OCI-LY7 (cell line): ENCODE results near the gene RPL10. TPM values are rescaled to one million over a fixed set of nuclear protein-coding genes. Genes with fewer than 3 reads are reported as not detected.
A peak's percentile ranks its signal among the peaks of the same experiment; 100 is the strongest.

Source experiments
- BruUV-seq: library from RNA; stranded (reverse); fragments of 400-500 nt; replicated peaks from 2 replicates; lab custom pipeline; 2021; lab: Mats Ljungman, UMichigan
- CTCF ChIA-PET: fragments of 300-600 bp; sonication (Branson Sonifier 250); formaldehyde crosslinking; loops from one replicate; lab custom pipeline; 2022; ENCODE audit warnings: antibody characterized with exemption; ENCODE audit not compliant: unreplicated experiment; lab: Charles Lee
- POLR2A ChIA-PET: fragments of 300-600 bp; sonication (Branson Sonifier 250); formaldehyde crosslinking; loops from one replicate; lab custom pipeline; 2022; ENCODE audit warnings: antibody characterized with exemption; lab: Charles Lee
- DNase-seq: peaks from one replicate; pipeline ENCODE4 v3.0.0-alpha.2; 2015; ENCODE audit warnings: low spot score
- H2AFZ ChIP-seq: fragments of 200-600 bp; sonication (generic), shearing (Covaris generic); 2 replicates; pipeline ENCODE4 v1.6.1; 2014; ENCODE audit warnings: mild to moderate bottlenecking, antibody characterized with exemption, low read length, moderate library complexity
- H3K27ac ChIP-seq: fragments of 200-600 bp; sonication (generic); 2 replicates; pipeline ENCODE4 v1.5.1; 2014; ENCODE audit warnings: mixed run types, low read depth, mild to moderate bottlenecking, moderate library complexity, low read length, inconsistent platforms; ENCODE audit not compliant: poor library complexity, severe bottlenecking
- H3K36me3 ChIP-seq: fragments of 200-600 bp; sonication (generic); 2 replicates; pipeline ENCODE4 v1.6.1; 2014; ENCODE audit warnings: mild to moderate bottlenecking, antibody characterized with exemption, low read length, moderate library complexity, mixed read lengths; ENCODE audit not compliant: insufficient read depth
- H3K4me1 ChIP-seq: fragments of 200-600 bp; sonication (generic); 2 replicates; pipeline ENCODE4 v1.5.1; 2014; ENCODE audit warnings: mild to moderate bottlenecking, low read length; ENCODE audit not compliant: insufficient read depth, poor library complexity, severe bottlenecking
- H3K4me2 ChIP-seq: fragments of 200-600 bp; sonication (generic); 2 replicates; pipeline ENCODE4 v1.6.1; 2014; ENCODE audit warnings: mild to moderate bottlenecking, low read length
- H3K4me3 ChIP-seq: fragments of 200-600 bp; sonication (generic); 2 replicates; pipeline ENCODE4 v1.5.1; 2014; ENCODE audit warnings: mild to moderate bottlenecking, low read depth, low read length; ENCODE audit not compliant: poor library complexity, severe bottlenecking
- H3K79me2 ChIP-seq: fragments of 200-600 bp; sonication (generic); 2 replicates; pipeline ENCODE4 v1.6.1; 2016; ENCODE audit warnings: low read depth, mild to moderate bottlenecking, low read length, moderate library complexity, mixed read lengths; ENCODE audit not compliant: insufficient read depth
- H3K9me2 ChIP-seq: fragments of 200-600 bp; sonication (generic); 2 replicates; pipeline ENCODE4 v1.6.1; 2016; ENCODE audit warnings: mild to moderate bottlenecking, low read length, mixed read lengths; ENCODE audit not compliant: insufficient read depth
- H3K9me3 ChIP-seq: fragments of 200-600 bp; sonication (generic); 2 replicates; pipeline ENCODE4 v1.6.1; 2014; ENCODE audit warnings: mild to moderate bottlenecking, mixed run types, low read length, mixed read lengths
- H4K20me1 ChIP-seq: fragments of 200-600 bp; sonication (generic); 2 replicates; pipeline ENCODE4 v1.6.1; 2014; ENCODE audit warnings: mild to moderate bottlenecking, antibody characterized with exemption, low read length, moderate library complexity, mixed read lengths; ENCODE audit not compliant: insufficient read depth
- CTCF ChIP-seq: fragments of 200-600 bp; sonication (generic); conservative IDR thresholded peaks from 2 replicates; pipeline ENCODE4 v1.5.1; 2014; ENCODE audit warnings: mild to moderate bottlenecking, antibody characterized with exemption, low read length, moderate library complexity, mixed read lengths
- EZH2phosphoT487 ChIP-seq: fragments of 200-600 bp; sonication (generic); IDR thresholded peaks from 2 replicates; pipeline ENCODE4 v1.6.1; 2018; ENCODE audit warnings: low read depth, borderline replicate concordance, mild to moderate bottlenecking, mixed run types, antibody characterized with exemption, low read length, moderate library complexity, mixed read lengths
- intact Hi-C: fragments of 100-400 bp; cut with micrococcal nuclease; formaldehyde crosslinking; loops from one replicate; pipeline ENCODE4 v1.10.0; 2022; ENCODE audit not compliant: unreplicated experiment
- total RNA-seq, 2 experiments: library from RNA; depleted of rRNA in 1 of 2; stranded (reverse); fragments of >200 nt in 1 of 2; shearing (Covaris generic) in 1 of 2; gene quantifications; 2 replicates each; pipeline ENCODE4 v1.2.3, GENCODE V29; 2014 to 2022

The RPL10 gene
- total RNA-seq, 2 experiments from 2014 or later: 2,447 to 4,261 TPM

- H3K4me2 ChIP-seq: peak within 1 kb of the TSS; percentile 60
- no peak for TF ChIP-seq CTCF
- no peak for TF ChIP-seq EZH2phosphoT487
- H3K36me3 ChIP-seq: peaks cover 9% of the 10 kb centered on the region; the same call in 1 of the 2 replicates
- ChIA-PET POLR2A (no interaction called here), CTCF (no interaction called here)
- intact Hi-C loops: no loop called here
- no peak for DNase-seq
- peak within 1 kb of the TSS; percentile 36; the same call in 1 of the 2 replicates for H2AFZ ChIP-seq
- H4K20me1 ChIP-seq: no peaks in the 10 kb centered on the region
- no peaks in the 10 kb centered on the region for H3K9me2 ChIP-seq
- H3K79me2 ChIP-seq: no peaks in the 10 kb centered on the region
- H3K9me3 ChIP-seq: no peaks in the 10 kb centered on the region
- peak within 1 kb of the TSS; percentile 3 for H3K4me3 ChIP-seq
- BruUV-seq: no TSS peak
- H3K4me1 ChIP-seq: peaks cover 24% of the 10 kb centered on the region
- H3K27ac ChIP-seq: no peak within 1 kb of the TSS
These were observed 11.2 kb downstream of the RPL10 start, which contains the start of gene DNASE1L1 for GRCh38 chrX:154409222-154409871. Gene DNASE1L1 (minus strand): TSS chrX:154409254. CDS start chrX:154405568, 3,686 bp downstream.

- TF ChIP-seq CTCF: no peak
- TF ChIP-seq EZH2phosphoT487: no peak
These were observed 13.8 kb downstream of the RPL10 start for GRCh38 chrX:154411981-154412340.

More at GRCh38 chrX:154411981-154412340, 13.8 kb downstream of the RPL10 start:
- H3K9me3 ChIP-seq: no peaks in the 10 kb centered on the region
- peak overlapping the region; percentile 92 for H3K4me2 ChIP-seq
- H3K4me3 ChIP-seq: peak overlapping the region; percentile 91
- H3K79me2 ChIP-seq: no peaks in the 10 kb centered on the region
- H4K20me1 ChIP-seq: no peaks in the 10 kb centered on the region
- H3K9me2 ChIP-seq: no peaks in the 10 kb centered on the region
- POLR2A ChIA-PET: interaction anchor here (0.6 to 1.3 kb wide), 8 partner anchors 9 to 114 kb away, joined by 3 to 7 read pairs (median 3); partner anchors contain the start of genes RPL10 and SLC10A3
- BruUV-seq: no TSS peak
- DNase-seq: peak; percentile 66
- H3K4me1 ChIP-seq: peaks cover 24% of the 10 kb centered on the region
- intact Hi-C loops: loop anchor here (1.0 to 5.0 kb wide), 2 partner anchors 24 to 70 kb away; no protein-coding TSS in a partner anchor
- H3K36me3 ChIP-seq: peaks cover 14% of the 10 kb centered on the region
- H3K27ac ChIP-seq: peak overlapping the region; percentile 80
- peak overlapping the region; percentile 10; the same call in 1 of the 2 replicates for H2AFZ ChIP-seq
- CTCF ChIA-PET: no interaction called here
